HG02885 (cell line): ENCODE data around the gene SLC22A17.
"Not testable (repeated sequence)": the region's sequence is repeated elsewhere in the genome, so short reads cannot be mapped to it uniquely, and the experiment has no call there.

Source experiments
- ATAC-seq: cut with Tn5 transposase; IDR thresholded peaks from one replicate; pipeline ENCODE4 v1.9.1; 2021; ENCODE audit warnings: mild to moderate bottlenecking; ENCODE audit not compliant: unreplicated experiment, poor library complexity

Gene SLC22A17

DNA sequence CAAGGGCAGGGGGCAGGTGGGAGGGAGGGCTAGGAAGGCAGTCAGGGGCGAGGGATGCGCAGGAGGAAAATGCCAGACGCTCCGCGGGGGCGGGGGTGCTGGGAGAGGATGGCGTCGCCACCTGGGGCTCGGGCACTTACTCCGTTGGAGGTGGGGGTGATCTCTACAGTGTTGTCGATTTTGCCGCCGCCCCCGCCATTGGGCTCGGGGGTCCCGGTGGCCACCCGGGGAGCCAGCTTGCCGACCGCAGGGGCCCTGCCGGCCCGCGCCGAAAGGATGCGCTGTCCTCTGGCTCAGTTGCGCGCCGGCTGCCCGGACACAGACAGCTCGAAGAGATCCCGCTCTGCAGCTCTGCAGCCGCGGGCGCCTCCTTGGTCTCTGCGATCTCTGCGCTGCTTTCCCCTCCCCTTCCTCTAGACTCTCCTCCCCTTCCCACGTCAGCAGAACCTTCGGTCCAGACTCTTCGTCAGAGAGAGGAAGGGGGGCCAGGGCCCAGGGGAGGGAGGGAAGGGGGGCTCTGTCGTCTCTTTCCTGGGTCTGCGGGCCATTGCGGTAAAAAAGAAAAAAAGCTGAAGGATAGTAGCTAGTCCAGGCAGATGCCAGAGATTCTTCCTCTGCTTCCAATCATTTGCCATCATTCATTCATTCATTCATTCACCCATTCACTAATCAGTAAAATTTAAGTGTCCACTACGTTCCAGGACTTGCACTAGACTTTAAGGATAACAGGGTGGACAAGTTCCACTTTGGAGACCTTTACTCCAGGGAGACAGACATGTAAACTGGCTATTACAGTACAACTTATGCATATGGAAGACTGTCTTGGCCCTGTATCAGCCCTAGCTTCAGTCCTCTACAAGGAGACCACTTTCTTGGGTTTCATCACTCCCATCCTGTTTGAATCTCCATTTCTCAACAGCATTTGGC lies at the start of gene SLC22A17:
TSS of gene SLC22A17 (minus strand) at position 382 of the 927 bp plus-strand sequence.
- ATAC-seq, result no peak

DNA sequence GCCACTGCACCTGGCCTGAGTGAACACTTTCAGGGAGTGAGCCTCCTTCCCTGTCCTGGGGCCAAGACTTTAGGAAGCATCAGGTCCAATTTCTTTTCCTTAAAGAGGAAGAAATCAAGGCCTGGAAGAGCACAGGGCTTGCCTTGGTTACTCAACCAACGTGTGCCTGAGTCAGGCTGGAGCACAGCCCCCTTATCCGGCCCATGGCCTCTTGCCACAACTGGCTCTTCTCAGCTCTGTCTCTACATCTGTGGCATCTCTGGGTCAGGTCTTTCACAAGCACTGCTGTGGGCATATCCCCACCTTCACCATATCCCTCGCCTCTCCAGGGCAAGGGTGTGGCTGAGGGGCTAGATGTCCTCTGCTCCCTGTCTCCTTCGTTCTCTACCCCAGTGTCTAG lies 48.6 kb upstream of the SLC22A17 start:
- no peak for ATAC-seq

- ATAC-seq, result not testable (repeated sequence)
Observed at GRCh38 chr14:23400496-23401149, 47.9 kb upstream of the SLC22A17 start.

DNA sequence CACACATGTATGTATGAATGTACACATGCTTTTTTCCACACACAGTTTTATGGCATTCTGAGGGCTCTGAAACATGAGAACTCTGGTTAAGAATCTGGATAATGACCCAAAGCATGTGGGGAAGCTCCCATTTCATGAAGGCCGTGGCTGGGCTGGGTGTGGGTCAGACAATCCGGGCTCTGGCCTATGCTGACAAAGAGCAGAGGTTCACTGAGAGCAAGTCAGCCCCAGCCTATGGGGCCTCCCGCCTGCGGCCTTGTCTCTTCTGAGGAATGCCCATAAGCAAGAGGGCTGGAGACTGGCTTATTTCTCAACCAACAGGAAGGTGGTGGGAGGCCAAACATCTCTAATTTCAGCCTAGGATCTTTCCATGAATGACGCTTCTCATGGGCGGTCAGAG lies 46.9 kb upstream of the SLC22A17 start:
- no peak for ATAC-seq

GRCh38 chr14:23399136-23399535 lies 46.4 kb upstream of the SLC22A17 start:
- no peak for ATAC-seq

GRCh38 chr14:23398348-23398747 lies 45.7 kb upstream of the SLC22A17 start:
- ATAC-seq, result no peak

DNA sequence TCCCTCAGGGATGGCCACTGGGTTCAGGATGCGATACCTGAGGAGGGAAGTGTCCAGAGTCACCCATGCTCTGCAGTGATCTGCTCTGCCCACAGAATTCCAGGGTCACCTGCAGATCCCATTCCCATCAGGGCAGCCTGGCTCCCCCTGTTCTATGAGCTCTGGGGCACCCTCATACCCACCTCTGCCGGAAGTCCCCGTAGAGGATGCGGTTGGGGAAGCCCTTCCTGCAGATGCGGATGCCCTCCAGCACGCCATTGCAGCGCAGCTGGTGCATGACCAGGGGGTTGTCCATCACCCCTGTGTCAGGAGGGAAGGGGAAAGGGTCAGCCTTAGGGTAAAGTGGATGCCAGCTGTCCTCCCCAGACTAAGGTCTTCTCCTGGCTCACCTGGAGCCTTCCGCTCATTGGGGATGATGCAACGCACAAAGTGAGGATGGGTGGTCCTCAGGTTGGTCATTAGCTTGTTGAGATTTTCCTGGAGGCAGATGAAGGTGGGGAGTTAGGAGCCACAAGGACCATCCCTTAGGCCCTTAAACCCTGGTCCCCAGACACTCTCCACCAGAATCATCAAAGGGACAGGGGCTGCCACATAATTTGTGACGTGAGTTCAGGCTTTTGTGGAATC lies 44.2 kb upstream of the SLC22A17 start:
- ATAC-seq, result no peak

- no peak for ATAC-seq
Observed at GRCh38 chr14:23396126-23396525, 43.4 kb upstream of the SLC22A17 start.

DNA sequence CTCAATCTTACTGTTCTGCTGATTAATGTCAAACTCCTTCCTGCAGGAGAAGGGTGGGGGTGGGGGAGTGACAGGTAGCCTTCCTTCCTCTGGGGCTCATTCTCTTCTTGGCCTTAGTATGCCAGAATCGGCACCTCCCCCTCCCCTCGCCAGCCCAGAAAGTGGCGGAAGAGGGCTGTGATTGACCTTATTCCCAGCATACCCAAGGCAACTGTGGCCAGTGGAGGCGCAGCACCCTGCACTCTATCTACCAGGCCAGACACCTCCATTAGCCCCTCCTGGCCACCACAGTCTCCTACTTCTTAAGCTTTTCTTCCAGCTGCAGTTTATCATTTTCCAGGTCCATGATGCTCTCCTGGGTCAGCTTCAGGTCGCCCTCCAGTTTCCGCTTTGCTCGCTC lies 39.9 kb upstream of the SLC22A17 start:
- ATAC-seq, result no peak

GRCh38 chr14:23389871-23390270 lies 37.2 kb upstream of the SLC22A17 start:
- not testable (repeated sequence) for ATAC-seq

DNA sequence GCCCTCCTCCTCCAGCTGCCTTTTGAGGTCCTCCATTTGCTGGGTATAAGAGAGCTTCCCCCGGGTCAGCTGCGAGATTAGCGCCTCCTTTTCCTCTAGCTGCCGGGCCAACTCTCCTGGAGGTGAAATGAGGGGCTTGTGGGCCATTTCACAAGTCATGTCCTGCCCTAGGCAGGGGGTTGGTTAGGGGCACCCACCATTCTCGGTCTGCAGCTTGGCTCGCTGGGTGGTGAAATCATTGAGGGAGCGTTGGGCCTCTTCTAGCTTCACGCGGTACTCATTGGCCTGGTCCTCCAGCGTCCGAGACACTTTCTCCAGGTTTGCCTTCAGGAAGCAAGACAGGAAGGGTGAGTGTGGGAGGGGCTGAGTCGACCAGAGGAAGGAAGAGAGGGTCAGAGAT lies 36.7 kb upstream of the SLC22A17 start:
- ATAC-seq, result no peak

DNA sequence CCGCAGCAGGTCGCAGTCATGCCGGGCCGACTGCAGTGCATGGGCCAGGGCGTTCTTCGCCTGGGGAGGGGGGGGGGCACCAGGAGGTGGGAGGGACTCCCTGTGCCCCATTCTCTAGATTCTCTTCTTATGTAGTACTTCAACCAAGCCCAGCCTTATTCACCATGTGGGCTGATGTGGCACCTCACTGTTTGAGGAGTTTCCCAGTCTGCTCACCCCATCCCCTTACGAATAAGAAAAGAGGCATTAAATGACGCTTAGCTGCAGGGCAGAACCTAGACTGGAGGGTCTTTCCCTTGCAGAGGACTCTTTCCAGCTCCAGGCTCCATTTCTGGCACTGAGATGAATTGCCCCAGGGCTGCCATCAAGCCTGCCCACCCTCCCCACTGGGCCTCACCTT lies 36.3 kb upstream of the SLC22A17 start:
- no peak for ATAC-seq

GRCh38 chr14:23387916-23388882 lies 35.5 kb upstream of the SLC22A17 start:
- no peak for ATAC-seq

GRCh38 chr14:23386999-23387398 lies 34.3 kb upstream of the SLC22A17 start:
- no peak for ATAC-seq

GRCh38 chr14:23386266-23386657 lies 33.6 kb upstream of the SLC22A17 start:
- not testable (repeated sequence) for ATAC-seq

GRCh38 chr14:23385642-23386265 lies 33.1 kb upstream of the SLC22A17 start:
- ATAC-seq, result no peak

DNA sequence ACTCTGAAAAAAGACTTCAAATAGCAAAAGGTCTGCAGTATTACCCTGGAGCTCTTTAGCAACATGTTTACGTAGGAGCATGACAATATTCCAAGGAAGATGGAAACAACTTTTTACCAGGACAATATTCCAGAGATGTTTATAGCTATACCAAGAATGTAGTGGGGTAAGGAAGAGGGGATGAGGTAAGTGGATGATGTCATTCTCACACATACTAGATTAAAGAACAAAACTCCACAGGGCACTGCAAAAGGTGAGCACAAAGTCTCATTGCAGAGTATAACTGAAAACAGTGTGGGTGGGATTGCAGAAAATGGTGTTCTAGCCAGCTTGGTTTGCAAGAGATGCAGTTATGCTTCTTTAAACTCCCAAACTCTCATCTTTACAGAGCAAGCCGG lies 32.6 kb upstream of the SLC22A17 start:
- no peak for ATAC-seq

DNA sequence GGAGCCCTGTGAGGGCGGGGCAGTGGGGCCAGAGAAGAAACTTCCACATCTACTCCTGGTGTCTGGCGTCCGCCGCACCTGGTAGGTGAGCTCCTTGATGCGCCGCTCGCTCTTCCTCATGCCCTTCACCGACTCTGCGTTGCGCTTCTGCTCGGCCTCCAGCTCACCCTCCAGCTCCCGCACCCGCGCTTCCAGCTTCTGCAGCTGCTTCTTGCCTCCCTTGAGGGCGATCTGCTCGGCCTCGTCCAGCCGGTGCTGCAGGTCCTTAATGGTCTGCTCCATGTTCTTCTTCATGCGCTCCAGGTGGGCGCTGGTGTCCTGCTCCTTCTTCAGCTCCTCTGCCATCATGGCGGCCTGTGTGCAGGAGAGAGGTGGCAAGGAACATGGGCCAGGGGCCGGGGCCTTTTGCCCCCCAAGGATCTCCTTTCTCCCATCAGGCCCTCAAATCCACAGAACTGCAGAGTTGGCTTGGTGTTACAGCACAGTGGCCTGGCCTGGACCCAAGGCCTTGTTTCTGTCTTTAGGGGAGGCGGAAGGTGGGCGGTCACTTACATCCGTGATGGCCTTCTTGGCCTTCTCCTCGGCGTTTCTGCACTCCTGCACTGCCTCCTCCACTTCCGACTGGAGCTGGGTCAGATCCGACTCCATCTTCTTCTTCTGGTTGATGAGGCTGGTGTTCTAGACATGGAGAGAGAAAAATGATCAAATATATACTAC lies 31.8 kb upstream of the SLC22A17 start:
- ATAC-seq, result no peak
